GM23338 (cell line): ENCODE measurements around the gene FGGY. TPM values are rescaled to one million over a fixed set of nuclear protein-coding genes. Genes with fewer than 3 reads are reported as not detected.

Experiments used
- ATAC-seq: fragments of 200-7000 bp; cut with Tn5 transposase; 3 replicates; pipeline ENCODE4 v1.9.1; 2020
- DNase-seq: peaks from one replicate; pipeline ENCODE4 v3.0.0-alpha.2; 2015; ENCODE audit warnings: low spot score
- H2AFZ ChIP-seq: fragments of 200-600 bp; sonication (generic); 2 replicates; pipeline ENCODE4 v1.8.0; 2016; ENCODE audit warnings: antibody characterized with exemption, mild to moderate bottlenecking, moderate library complexity
- H3F3A ChIP-seq: fragments of 200-600 bp; sonication (generic); replicated peaks from 2 replicates; pipeline ENCODE4 v1.8.0; 2017; ENCODE audit warnings: antibody characterized with exemption, mixed run types, low read depth
- H3K27ac ChIP-seq: fragments of 200-600 bp; sonication (generic); 2 replicates; pipeline ENCODE4 v1.6.1; 2016; ENCODE audit warnings: low read depth
- H3K27me3 ChIP-seq: fragments of 200-600 bp; sonication (generic); 2 replicates; pipeline ENCODE4 v1.8.0; 2016; ENCODE audit warnings: mild to moderate bottlenecking, mixed run types, moderate library complexity; ENCODE audit not compliant: insufficient read depth
- H3K36me3 ChIP-seq: fragments of 200-600 bp; sonication (generic); 2 replicates; pipeline ENCODE4 v1.8.0; 2016; ENCODE audit warnings: mild to moderate bottlenecking; ENCODE audit not compliant: insufficient read depth
- H3K4me1 ChIP-seq: fragments of 200-600 bp; sonication (generic); 2 replicates; pipeline ENCODE4 v1.8.0; 2016; ENCODE audit warnings: mild to moderate bottlenecking, moderate library complexity; ENCODE audit not compliant: insufficient read depth
- H3K4me2 ChIP-seq: fragments of 200-600 bp; sonication (generic); 2 replicates; pipeline ENCODE4 v1.7.1; 2017; ENCODE audit warnings: mixed run types
- H3K4me3 ChIP-seq: fragments of 200-600 bp; sonication (generic); 2 replicates; pipeline ENCODE4 v1.6.1; 2016; ENCODE audit warnings: mixed run types
- H3K79me2 ChIP-seq: fragments of 200-600 bp; sonication (generic); replicated peaks from 2 replicates; pipeline ENCODE4 v1.8.0; 2017; ENCODE audit warnings: mild to moderate bottlenecking; ENCODE audit not compliant: insufficient read depth
- H3K9me2 ChIP-seq: fragments of 200-600 bp; sonication (generic); 2 replicates; pipeline ENCODE4 v1.8.0; 2017; ENCODE audit not compliant: insufficient read depth
- H4K20me1 ChIP-seq: fragments of 200-600 bp; sonication (generic); replicated peaks from 2 replicates; pipeline ENCODE4 v1.8.0; 2017; ENCODE audit warnings: mild to moderate bottlenecking; ENCODE audit not compliant: insufficient read depth
- H3K27ac Mint-ChIP-seq: 2 replicates; pipeline ENCODE4 v1.8.0; 2020; ENCODE audit warnings: inconsistent platforms, mild to moderate bottlenecking, moderate library complexity, mixed read lengths
- H3K27me3 Mint-ChIP-seq: 3 replicates; pipeline ENCODE4 v1.8.0; 2022; ENCODE audit warnings: low read depth, mild to moderate bottlenecking, moderate library complexity, mixed read lengths, inconsistent platforms; ENCODE audit not compliant: insufficient read depth, poor library complexity
- H3K36me3 Mint-ChIP-seq: 3 replicates; pipeline ENCODE4 v1.8.0; 2021; ENCODE audit warnings: low read depth, mild to moderate bottlenecking, inconsistent platforms, moderate library complexity, mixed read lengths
- H3K4me1 Mint-ChIP-seq: 3 replicates; pipeline ENCODE4 v1.8.0; 2020; ENCODE audit warnings: mild to moderate bottlenecking, inconsistent platforms, mixed read lengths
- H3K4me3 Mint-ChIP-seq: 3 replicates; pipeline ENCODE4 v1.8.0; 2021; ENCODE audit warnings: moderate library complexity, mild to moderate bottlenecking, inconsistent platforms, mixed read lengths
- H3K9me3 Mint-ChIP-seq: 3 replicates; pipeline ENCODE4 v1.8.0; 2020; ENCODE audit warnings: moderate library complexity, mild to moderate bottlenecking, inconsistent platforms, mixed read lengths
- CREB1 ChIP-seq: fragments of 250-450 bp; sonication (Bioruptor Pico); IDR thresholded peaks from 2 replicates; pipeline ENCODE4 v1.5.0; 2020; ENCODE audit warnings: low read depth, mild to moderate bottlenecking, moderate library complexity
- EZH2 ChIP-seq: fragments of 200-600 bp; sonication (generic); IDR thresholded peaks from one replicate; pipeline ENCODE4 v1.8.0; 2017; ENCODE audit warnings: antibody characterized with exemption, mild to moderate bottlenecking, low read depth; ENCODE audit not compliant: unreplicated experiment
- EZH2phosphoT487 ChIP-seq: fragments of 200-600 bp; sonication (generic); IDR thresholded peaks from one replicate; pipeline ENCODE4 v1.8.1; 2018; ENCODE audit warnings: antibody characterized with exemption; ENCODE audit not compliant: unreplicated experiment
- JUNB ChIP-seq: IDR thresholded peaks from one replicate; pipeline ENCODE4 v1.6.1; 2016; ENCODE audit warnings: antibody characterized with exemption; ENCODE audit not compliant: unreplicated experiment
- NANOG ChIP-seq: IDR thresholded peaks from 2 replicates; pipeline ENCODE4 v1.6.1; 2016; ENCODE audit warnings: antibody characterized with exemption, borderline replicate concordance
- POLR2AphosphoS5 ChIP-seq: IDR thresholded peaks from 2 replicates; pipeline ENCODE4 v1.6.1; 2016; ENCODE audit warnings: antibody characterized with exemption, low read depth
- STAT1 ChIP-seq: IDR thresholded peaks from one replicate; pipeline ENCODE4 v1.6.1; 2016; ENCODE audit warnings: antibody characterized with exemption; ENCODE audit not compliant: unreplicated experiment
- ZNF114 ChIP-seq: fragments of 250-450 bp; sonication (Bioruptor Pico); IDR thresholded peaks from 2 replicates; pipeline ENCODE4 v1.5.0; 2020; ENCODE audit warnings: mild to moderate bottlenecking, moderate library complexity
- ZNF331 ChIP-seq: fragments of 250-450 bp; sonication (Bioruptor Pico); IDR thresholded peaks from 2 replicates; pipeline ENCODE4 v1.5.0; 2020; ENCODE audit warnings: low read depth, mild to moderate bottlenecking, moderate library complexity
- polyA plus RNA-seq: library from polyadenylated mRNA; unstranded; fragments of >200 nt; fragmentation: Nextera tagmentation; extraction: Ambion mirVana; gene quantifications from 2 replicates; pipeline ENCODE4 v1.2.1, GENCODE V29; 2016
- total RNA-seq: library from RNA; depleted of rRNA; stranded (reverse); fragments of >200 nt; shearing (Covaris generic); gene quantifications from 2 replicates; pipeline ENCODE4 v1.2.3, GENCODE V29; 2014
- TF ChIP-seq, protein P1 (sequence below), 2 experiments: fragments of 200-600 bp in 1 of 2; sonication (generic) in 1 of 2; conservative IDR thresholded peaks; 2 replicates each; pipeline versions ENCODE4 v1.5.1 to v1.6.1; 2016 to 2017; ENCODE audit warnings: antibody characterized with exemption in 2 of 2, low read depth in 2 of 2, mild to moderate bottlenecking in 2 of 2, moderate library complexity in 1 of 2
- TF ChIP-seq, protein P2 (sequence below): IDR thresholded peaks from one replicate; pipeline ENCODE4 v1.6.1; 2018; ENCODE audit warnings: antibody characterized with exemption; ENCODE audit not compliant: unreplicated experiment
- TF ChIP-seq, protein P3 (sequence below): IDR thresholded peaks from 2 replicates; pipeline ENCODE4 v1.6.1; 2016; ENCODE audit warnings: antibody characterized with exemption

Gene FGGY
- total and polyA plus RNA-seq, 2 experiments from 2014 or later, result 10.9 to 21.4 TPM

DNA sequence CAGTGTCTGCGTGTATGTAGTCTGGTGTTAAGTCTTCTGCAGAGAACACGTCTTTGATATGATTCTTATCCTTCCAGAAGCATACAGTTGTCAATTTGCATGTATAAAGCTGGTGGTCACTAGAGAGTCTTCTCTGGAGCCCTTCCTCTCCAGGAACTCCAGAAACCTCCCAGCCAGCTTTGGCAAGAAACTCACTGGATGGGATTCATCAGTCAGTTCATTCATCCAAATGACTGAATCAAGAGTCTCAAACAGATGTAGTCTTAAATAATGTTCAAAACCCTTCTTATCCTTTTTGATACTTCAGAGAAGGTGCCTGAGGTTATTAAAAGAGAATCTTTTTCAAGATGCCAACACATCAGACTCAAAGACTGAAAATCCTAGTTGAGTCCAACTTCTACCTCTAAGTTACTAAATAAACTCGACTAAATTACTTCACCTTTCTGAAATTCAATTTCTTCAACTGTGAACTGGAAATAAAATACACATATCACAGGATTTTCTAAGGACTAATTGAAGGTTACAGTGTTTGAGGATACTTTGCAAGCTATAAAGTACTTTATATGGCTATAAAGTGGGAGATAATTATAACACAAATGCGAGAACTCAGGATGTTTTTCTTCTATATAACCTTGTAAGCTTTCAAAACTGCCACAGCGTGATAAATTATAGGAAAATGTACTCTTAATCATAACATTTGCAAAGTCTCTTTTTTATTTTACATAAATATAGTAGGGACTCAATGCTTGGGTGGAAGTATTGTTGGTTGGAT lies 252.4 kb downstream of the FGGY start:
- H4K20me1 ChIP-seq, result no peaks in the 10 kb centered on the region
- H2AFZ ChIP-seq, result no peak overlapping the region
- no peaks in the 10 kb centered on the region for H3K36me3 ChIP-seq
- no peak for ATAC-seq
- no peak overlapping the region for H3K4me2 ChIP-seq
- H3K27me3 Mint-ChIP-seq, result peaks cover 1% of the 10 kb centered on the region
- no peak for TF ChIP-seq STAT1
- TF ChIP-seq, protein P1, sequence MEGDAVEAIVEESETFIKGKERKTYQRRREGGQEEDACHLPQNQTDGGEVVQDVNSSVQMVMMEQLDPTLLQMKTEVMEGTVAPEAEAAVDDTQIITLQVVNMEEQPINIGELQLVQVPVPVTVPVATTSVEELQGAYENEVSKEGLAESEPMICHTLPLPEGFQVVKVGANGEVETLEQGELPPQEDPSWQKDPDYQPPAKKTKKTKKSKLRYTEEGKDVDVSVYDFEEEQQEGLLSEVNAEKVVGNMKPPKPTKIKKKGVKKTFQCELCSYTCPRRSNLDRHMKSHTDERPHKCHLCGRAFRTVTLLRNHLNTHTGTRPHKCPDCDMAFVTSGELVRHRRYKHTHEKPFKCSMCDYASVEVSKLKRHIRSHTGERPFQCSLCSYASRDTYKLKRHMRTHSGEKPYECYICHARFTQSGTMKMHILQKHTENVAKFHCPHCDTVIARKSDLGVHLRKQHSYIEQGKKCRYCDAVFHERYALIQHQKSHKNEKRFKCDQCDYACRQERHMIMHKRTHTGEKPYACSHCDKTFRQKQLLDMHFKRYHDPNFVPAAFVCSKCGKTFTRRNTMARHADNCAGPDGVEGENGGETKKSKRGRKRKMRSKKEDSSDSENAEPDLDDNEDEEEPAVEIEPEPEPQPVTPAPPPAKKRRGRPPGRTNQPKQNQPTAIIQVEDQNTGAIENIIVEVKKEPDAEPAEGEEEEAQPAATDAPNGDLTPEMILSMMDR (conservative IDR thresholded peaks at IDR 0.05; ENCODE audit: low read depth in 2 of 2), result no peak
- no peak for TF ChIP-seq EZH2phosphoT487
- TF ChIP-seq, protein P2, sequence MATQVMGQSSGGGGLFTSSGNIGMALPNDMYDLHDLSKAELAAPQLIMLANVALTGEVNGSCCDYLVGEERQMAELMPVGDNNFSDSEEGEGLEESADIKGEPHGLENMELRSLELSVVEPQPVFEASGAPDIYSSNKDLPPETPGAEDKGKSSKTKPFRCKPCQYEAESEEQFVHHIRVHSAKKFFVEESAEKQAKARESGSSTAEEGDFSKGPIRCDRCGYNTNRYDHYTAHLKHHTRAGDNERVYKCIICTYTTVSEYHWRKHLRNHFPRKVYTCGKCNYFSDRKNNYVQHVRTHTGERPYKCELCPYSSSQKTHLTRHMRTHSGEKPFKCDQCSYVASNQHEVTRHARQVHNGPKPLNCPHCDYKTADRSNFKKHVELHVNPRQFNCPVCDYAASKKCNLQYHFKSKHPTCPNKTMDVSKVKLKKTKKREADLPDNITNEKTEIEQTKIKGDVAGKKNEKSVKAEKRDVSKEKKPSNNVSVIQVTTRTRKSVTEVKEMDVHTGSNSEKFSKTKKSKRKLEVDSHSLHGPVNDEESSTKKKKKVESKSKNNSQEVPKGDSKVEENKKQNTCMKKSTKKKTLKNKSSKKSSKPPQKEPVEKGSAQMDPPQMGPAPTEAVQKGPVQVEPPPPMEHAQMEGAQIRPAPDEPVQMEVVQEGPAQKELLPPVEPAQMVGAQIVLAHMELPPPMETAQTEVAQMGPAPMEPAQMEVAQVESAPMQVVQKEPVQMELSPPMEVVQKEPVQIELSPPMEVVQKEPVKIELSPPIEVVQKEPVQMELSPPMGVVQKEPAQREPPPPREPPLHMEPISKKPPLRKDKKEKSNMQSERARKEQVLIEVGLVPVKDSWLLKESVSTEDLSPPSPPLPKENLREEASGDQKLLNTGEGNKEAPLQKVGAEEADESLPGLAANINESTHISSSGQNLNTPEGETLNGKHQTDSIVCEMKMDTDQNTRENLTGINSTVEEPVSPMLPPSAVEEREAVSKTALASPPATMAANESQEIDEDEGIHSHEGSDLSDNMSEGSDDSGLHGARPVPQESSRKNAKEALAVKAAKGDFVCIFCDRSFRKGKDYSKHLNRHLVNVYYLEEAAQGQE, result no peak
- TF ChIP-seq POLR2AphosphoS5, result no peak
- TF ChIP-seq ZNF114, result no peak
- TF ChIP-seq, protein P3, sequence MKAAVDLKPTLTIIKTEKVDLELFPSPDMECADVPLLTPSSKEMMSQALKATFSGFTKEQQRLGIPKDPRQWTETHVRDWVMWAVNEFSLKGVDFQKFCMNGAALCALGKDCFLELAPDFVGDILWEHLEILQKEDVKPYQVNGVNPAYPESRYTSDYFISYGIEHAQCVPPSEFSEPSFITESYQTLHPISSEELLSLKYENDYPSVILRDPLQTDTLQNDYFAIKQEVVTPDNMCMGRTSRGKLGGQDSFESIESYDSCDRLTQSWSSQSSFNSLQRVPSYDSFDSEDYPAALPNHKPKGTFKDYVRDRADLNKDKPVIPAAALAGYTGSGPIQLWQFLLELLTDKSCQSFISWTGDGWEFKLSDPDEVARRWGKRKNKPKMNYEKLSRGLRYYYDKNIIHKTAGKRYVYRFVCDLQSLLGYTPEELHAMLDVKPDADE, result no peak
- no peak for TF ChIP-seq CREB1 (CRISPR knock-in tag)
- TF ChIP-seq ZNF331 (CRISPR knock-in tag), result no peak
- no peak for TF ChIP-seq JUNB
- no peak for TF ChIP-seq NANOG
- no peak for TF ChIP-seq EZH2
- H3K79me2 ChIP-seq, result no peaks in the 10 kb centered on the region
- H3K27ac ChIP-seq, result no peak overlapping the region
- no peak overlapping the region for H3K4me3 Mint-ChIP-seq
- H3K4me1 ChIP-seq, result no peaks in the 10 kb centered on the region
- peaks cover 3% of the 10 kb centered on the region; the same call in 1 of the 3 replicates for H3K4me1 Mint-ChIP-seq
- H3K27me3 ChIP-seq, result no peaks in the 10 kb centered on the region
- no peaks in the 10 kb centered on the region for H3K9me3 Mint-ChIP-seq
- H3K4me3 ChIP-seq, result no peak overlapping the region
- no peak overlapping the region for H3K27ac Mint-ChIP-seq
- no peak for DNase-seq
- H3K36me3 Mint-ChIP-seq, result no peaks in the 10 kb centered on the region
- no peaks in the 10 kb centered on the region for H3F3A ChIP-seq
- H3K9me2 ChIP-seq, result 0 out of 2 replicates have a peak, but pooled peaks cover 3% of the 10 kb centered on the region
